CD4-positive, alpha-beta T cell treated with Interleukin-17A for 4 hours (primary cell): Measurements from ENCODE around the gene TULP4.
A peak's percentile ranks its signal among the peaks of the same experiment; 100 is the strongest.
"Not testable (repeated sequence)": the region's sequence is repeated elsewhere in the genome, so short reads cannot be mapped to it uniquely, and the experiment has no call there.

Experiments
- DNase-seq: peaks from one replicate; pipeline ENCODE4 v3.0.0-alpha.2; 2020; ENCODE audit warnings: mixed read lengths

Gene TULP4

DNA sequence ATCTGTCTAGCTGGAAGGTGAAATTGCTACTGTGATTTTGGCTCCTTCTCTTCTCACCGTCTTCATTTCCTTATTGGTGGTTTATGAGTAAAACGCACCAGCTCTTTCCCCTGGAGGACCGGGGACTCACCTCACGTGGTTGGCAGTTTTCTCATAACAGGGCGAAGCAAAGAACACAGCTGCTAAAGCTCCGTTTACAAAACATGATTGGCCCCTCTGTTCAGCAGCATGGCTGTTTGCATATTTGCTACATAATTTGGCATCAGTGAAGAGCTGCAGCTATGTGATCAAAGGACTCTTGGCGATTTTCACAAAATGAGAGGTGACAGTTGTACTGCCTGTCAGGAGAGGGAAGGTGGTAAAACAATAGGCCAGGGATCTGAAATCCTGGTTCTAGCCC is 227.1 kb downstream of the TULP4 start:
- DNase-seq: no peak

DNA sequence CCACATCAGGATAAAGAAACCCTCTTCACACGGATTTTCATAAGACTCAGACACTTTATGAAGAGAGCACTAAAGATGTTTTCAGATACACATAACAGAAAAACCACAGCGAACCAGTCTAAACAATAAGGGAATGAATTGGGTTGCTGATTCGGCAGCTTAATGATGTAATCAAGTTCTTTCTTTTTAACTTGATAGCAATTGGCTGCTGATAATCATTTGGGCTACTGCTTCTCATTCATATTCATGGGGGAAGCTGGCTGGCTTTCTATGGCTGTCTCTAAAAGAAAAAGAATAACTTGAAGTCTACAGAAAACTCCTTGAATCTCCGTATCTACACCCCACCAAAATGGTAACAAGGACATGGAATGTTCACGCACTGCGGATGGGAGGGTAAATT is 227.6 kb downstream of the TULP4 start:
- no peak for DNase-seq

DNA sequence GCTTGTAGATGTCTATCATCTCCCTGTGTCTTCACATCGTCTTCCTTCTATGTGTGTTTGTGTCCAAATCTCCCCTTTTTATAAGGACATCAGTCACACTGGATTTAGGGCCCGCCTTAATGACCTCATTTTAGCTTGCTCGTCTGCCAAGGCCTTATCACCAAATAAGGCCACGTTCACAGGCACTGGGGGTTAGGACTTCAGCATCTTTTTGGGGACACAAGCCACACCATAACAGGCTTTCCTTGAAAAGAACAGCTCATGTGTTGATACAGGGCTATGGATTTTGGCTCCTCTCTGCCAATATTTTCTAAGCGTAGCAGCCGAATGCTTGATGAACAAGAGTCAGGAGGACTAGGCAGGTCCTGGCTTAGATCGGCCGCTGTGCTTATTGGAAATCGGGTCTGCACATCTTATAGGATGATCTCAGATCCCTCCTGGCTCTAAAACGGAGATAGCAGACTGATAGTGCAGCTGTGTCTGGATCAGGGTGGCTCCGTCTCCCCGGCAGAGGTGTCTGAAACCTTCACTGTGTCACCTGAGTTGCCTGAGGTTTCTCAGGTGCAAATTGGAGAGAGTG is 231.4 kb downstream of the TULP4 start:
- DNase-seq: no peak

- DNase-seq: no peak
Measured at GRCh38 chr6:158544428-158544827, 232.2 kb downstream of the TULP4 start.

- no peak for DNase-seq
Measured at GRCh38 chr6:158545043-158545966, 233.0 kb downstream of the TULP4 start.

- no peak for DNase-seq
Measured at GRCh38 chr6:158548418-158549161, 236.3 kb downstream of the TULP4 start.

GRCh38 chr6:158552055-158552795 is 240.0 kb downstream of the TULP4 start:
- DNase-seq: no peak

DNA sequence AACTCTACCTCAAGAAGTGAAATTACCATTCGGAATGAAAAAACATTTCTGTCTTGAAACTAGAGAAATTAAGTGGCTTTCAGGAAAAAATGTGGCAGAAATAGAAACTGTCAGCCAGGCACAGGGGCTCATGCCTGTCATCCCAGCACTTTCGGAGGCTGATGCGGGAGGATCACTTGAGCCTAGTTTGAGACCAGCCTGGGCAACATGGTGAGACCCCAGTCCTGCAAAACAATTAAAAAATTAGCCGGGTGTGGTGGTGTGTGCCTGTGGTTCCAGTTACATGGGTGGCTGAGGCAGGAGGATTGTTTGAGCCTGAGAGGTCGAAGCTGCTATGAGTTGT is 240.5 kb downstream of the TULP4 start:
- DNase-seq: no peak

DNA sequence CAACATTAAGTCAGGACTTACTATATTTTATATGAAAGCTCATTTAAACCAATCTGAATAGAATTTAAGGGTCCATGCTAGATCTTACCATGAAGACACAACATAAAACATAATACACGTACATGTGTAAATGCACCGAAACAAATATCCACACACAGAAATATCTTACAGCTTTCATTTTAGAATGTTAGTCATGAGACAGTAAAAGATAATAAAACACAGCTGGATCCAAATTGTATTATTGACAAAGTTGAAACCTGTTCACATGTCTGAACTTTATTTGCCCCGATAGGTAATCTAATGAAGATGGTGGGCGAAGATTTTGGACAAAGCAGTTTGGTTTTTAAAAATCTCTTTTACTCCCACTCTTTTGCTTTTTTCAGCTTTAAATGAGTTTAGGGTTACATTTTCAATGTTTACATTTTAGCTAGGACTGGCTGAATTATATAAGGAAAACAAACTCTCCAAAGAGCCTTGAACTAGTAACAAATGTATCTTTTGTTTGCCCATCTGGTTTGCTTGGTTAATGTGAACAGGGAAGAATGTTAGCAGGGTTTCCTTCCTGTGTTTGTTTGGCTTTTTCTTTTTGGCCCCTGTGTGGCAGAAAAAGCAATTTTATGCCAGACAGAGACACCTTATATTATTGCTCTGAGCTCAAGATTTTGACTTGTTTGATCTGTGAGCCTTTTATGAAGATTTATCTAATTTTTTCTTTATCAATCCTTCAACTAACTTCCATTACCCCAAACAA is 242.5 kb downstream of the TULP4 start:
- no peak for DNase-seq

- DNase-seq: no peak
Measured at GRCh38 chr6:158556113-158556512, 243.8 kb downstream of the TULP4 start.

DNA sequence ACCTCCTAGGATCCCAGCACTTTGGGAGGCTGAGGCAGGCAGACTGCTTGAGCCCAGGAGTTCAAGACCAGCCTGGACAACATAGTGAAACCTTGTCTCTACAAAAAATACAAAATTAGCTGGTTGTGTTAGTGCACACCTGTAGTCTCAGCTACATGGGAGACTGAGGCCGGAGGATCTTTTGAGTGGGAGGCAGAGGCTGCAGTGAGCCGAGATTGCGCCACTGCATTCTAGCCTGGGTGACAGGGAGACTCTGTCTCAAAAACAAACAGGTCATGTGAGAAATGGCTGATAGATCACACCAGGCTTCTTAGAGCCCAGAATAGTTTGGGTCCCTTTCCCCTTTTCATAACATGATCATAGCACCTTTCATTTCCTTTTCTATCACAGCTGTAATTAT is 244.8 kb downstream of the TULP4 start:
- DNase-seq: not testable (repeated sequence)

- no peak for DNase-seq
Measured at GRCh38 chr6:158557927-158558326, 245.7 kb downstream of the TULP4 start.

DNA sequence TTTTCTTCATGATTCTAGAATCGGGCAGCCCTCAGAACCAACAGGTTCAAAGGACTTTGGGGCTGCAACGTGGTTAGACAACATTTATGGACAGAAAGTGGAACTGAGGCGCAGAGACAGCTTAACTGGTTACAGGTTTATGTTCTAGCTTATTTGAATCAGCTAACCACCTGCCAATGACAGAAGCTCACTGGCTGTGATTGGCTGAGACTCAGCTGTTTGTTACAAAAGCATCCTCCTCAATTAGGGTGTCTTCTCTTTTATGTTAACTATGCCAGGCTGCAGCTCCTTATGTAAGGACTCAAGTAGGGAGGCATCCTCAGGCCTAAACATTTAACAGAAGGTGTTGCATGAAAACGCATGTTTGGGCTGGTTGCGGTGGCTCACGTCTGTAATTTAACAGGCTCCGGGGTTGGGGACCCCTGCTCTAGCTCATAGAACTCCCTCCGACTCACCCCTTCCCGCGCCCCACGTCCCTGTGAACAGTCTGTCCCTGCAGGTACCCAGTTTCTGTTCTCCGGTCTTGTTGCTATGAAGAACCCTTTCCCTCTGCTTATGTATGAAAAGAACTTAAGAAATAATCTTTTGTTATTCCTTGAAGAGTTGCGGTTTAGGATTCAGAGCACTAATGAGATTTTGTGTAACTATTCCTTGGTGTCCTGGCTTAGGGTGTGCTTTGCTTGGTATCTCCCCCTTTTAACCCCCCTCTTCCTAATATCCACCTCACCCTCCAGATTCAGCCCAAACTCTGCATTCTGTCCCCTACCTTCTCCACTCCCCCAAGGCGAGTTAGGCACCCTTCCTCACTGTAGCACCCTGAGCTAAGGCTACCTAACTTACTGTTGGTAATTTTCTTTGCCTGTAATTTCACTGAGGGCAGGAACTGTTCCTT is 246.4 kb downstream of the TULP4 start:
- DNase-seq: no peak

- DNase-seq: no peak
Measured at GRCh38 chr6:158559338-158559894, 247.2 kb downstream of the TULP4 start.

DNA sequence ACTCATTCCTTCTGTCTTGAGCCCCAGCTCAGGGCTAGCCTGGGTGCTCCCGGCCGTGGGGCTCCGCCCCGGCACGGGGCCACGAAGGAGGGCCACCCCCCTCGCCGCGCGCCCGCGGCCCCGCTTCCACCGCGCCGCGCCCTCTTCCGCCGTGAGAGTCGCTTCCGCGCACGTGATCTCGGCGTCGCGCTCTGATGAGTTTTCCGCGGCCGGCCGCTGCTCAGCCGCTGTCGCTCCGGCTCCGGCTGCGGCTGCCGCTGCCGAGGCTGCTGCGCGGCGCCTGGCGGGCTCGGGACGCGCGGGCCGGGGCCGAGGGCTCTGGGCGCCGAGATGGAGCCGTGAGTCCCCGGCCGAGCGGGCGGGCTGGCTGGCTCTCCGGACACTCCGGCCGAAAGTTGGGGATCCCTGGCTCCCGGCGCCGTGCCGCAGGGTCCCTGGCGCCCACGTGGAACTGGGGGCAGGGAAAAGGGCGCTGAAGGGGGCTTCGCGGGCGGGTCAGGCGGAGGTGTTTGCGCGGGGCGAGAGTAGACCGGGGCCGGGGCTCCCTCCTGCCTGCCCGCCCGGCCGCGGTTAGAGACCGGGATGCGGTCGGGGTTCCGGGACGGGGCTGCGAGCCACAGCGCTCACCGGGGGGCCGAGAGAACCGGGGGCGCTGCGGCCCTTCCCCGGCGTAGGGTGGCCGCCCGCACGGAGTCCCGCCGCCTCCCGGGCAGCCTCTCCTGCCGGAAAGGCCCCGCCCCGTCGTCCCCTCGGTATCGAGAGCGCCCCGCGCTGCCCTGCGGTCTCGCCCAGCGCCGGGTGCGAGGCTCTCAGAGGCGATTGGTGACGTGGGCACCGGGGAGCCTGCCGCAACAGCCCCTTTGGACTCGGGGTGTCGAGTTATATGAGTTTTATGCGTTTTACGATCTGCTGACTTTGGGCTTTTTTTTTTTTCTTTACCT is 247.9 kb downstream of the TULP4 start, which contains the start of gene TMEM181:
TMEM181 (plus strand) TSS at position 197 of the 941 bp plus-strand sequence; CDS start at position 331, 134 bp downstream.
- peak; percentile 90 for DNase-seq

DNA sequence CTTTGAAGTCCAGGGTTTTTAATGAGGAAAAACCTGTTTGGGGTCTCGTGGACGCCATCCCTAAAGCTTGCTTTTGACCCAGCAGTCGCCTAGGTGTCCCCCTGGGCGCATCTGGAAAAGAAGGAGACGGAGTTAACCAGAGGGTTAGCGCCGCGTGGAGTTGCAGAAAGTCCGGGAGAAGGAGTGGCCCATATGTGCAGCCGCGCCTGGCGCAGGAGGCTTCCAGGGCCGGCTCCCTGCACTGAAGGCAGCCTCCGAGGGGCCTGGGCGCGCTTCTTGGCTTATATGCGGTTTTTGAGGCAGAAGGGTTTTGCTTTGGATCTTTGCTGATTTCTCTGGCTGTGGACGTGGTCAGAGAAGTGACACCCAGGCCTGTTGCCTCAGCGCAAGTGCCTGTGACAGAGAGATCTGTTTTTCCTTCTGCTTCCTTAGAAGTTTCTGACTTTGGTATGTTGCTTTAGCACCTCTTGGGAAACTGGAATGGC is 248.6 kb downstream of the TULP4 start:
- peak; percentile 23 for DNase-seq
